COLO668 (cell line): Measurements from ENCODE around the gene FBXW11.

Experiments
- DNase-seq: peaks from one replicate; lab custom pipeline; 2025; ENCODE audit not compliant: unreplicated experiment; lab: John Stamatoyannopoulos, UW

The FBXW11 gene

GRCh38 chr5:172006321-172007174 lies at the start of gene FBXW11:
Gene FBXW11, minus strand, starts transcription at chr5:172006638. Its CDS starts 136 bp downstream, at chr5:172006502.
- DNase-seq = peak; percentile 91

- DNase-seq = no peak
Observed at GRCh38 chr5:172055996-172056395, 49.6 kb upstream of the FBXW11 start.

GRCh38 chr5:172055421-172055820 lies 49.0 kb upstream of the FBXW11 start:
- DNase-seq = no peak

- no peak for DNase-seq
Observed at GRCh38 chr5:172054611-172055153, 48.2 kb upstream of the FBXW11 start.

- no peak for DNase-seq
Observed at GRCh38 chr5:172052450-172053236, 46.2 kb upstream of the FBXW11 start.

GRCh38 chr5:172051643-172052339 lies 45.4 kb upstream of the FBXW11 start:
- DNase-seq = no peak

GRCh38 chr5:172050080-172050479 lies 43.6 kb upstream of the FBXW11 start:
- DNase-seq = no peak

- no peak for DNase-seq
Observed at GRCh38 chr5:172049226-172049796, 42.9 kb upstream of the FBXW11 start.

- no peak for DNase-seq
Observed at GRCh38 chr5:172048539-172049101, 42.2 kb upstream of the FBXW11 start.

GRCh38 chr5:172048170-172048422 lies 41.7 kb upstream of the FBXW11 start:
- DNase-seq = no peak

- no peak for DNase-seq
Observed at GRCh38 chr5:172046593-172046992, 40.2 kb upstream of the FBXW11 start.

GRCh38 chr5:172045315-172045632 lies 38.8 kb upstream of the FBXW11 start:
- no peak for DNase-seq

GRCh38 chr5:172044631-172045314 lies 38.3 kb upstream of the FBXW11 start:
- no peak for DNase-seq

- no peak for DNase-seq
Observed at GRCh38 chr5:172043865-172044264, 37.4 kb upstream of the FBXW11 start.

GRCh38 chr5:172042183-172042582 lies 35.7 kb upstream of the FBXW11 start:
- no peak for DNase-seq

- DNase-seq = no peak
Observed at GRCh38 chr5:172038167-172038566, 31.7 kb upstream of the FBXW11 start.

- no peak for DNase-seq
Observed at GRCh38 chr5:172035049-172035448, 28.6 kb upstream of the FBXW11 start.

- DNase-seq = no peak
Observed at GRCh38 chr5:172031894-172032461, 25.5 kb upstream of the FBXW11 start.

GRCh38 chr5:172029876-172030275 lies 23.4 kb upstream of the FBXW11 start:
- no peak for DNase-seq

GRCh38 chr5:172028167-172028566 lies 21.7 kb upstream of the FBXW11 start:
- no peak for DNase-seq
